ENCODE data around the gene EPB41.
"Not testable (repeated sequence)": the region's sequence is repeated elsewhere in the genome, so short reads cannot be mapped to it uniquely, and the experiment has no call there.

Gene EPB41

DNA sequence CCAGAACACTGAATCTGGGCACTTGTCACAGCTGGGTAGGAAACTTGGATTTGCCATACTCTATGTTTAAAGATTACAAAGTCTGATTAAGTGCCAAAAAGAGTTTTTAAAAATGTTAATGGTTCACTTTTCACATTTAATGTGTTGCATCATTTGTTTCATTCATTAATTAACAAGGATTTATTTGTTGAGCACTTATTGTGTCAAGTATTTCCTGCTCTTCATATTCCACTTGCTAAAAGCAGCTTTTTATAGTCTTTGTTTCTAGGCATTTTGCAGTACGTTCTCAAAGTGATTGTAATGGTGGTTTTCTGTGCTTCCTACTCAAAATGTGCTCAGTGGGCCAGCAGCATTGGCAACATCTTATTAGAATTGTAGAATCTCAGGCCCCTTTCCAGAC, 68.7 kb downstream of the EPB41 start:
- no peak for DNase-seq

DNA sequence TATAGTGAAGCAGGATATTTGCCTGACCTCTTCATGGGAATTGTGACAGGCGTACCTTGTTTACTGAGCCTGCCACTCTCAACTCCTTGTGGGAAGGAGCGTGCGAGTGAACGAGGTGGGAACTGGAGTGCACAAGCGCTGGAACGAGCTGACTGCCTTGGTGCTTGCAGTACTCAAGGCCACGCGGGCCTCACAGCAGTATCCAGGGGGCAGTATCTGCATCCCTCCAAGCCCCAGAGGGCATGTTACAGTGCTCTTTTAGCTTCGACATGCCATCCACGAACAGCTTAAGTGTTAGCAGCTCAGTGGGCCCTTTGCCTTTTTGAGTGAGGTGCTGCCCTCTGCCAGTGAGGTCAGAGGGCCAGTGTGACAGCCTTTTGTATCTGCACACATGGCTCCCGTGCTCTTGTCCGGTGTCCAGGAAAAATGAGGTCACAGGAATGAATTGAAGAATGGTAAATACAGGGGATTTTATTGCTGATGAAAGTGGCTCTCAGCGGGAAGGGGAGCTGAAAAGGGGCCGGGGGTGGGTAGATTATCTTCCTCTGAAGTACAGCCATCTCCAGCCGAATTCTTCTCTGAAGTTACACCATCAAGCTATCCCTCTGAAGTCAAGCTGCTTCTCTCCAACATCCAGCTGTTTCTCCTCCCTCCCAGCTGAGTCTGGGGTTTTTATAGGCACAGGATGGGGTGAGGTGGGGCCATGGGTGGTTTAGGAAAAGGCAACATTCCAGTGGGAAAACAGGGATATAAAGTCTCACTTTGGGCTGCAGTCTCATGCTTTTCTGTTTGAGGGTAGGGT, 69.3 kb downstream of the EPB41 start:
- DNase-seq = no peak

GRCh38 chr1:28984311-28984684, 69.9 kb downstream of the EPB41 start:
- no peak for DNase-seq

GRCh38 chr1:28985427-28985826, 71.1 kb downstream of the EPB41 start:
- DNase-seq = no peak

GRCh38 chr1:28986306-28986910, 72.0 kb downstream of the EPB41 start:
- no peak for DNase-seq

GRCh38 chr1:29002792-29003191, 88.4 kb downstream of the EPB41 start:
- no peak for DNase-seq

DNA sequence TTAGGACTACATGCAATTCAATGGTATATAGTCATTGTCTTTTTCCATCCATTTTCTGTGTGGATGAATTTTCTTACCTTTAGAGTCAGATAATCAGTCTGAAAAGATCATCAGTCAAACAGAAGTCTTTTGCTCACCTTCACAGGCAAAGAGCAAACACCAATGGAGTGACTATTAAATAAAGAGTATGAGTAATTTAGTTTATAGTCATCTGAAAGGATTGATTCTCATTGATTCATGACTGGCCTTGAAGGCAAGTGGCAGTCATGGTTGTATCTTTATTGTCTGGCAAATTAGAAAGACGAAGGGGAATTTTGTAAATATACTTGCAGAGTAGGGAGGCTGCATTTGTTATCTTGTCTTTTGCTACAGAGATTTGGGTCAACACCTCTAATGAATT, 89.9 kb downstream of the EPB41 start:
- no peak for DNase-seq

GRCh38 chr1:29004798-29005197, 90.4 kb downstream of the EPB41 start:
- DNase-seq = no peak

DNA sequence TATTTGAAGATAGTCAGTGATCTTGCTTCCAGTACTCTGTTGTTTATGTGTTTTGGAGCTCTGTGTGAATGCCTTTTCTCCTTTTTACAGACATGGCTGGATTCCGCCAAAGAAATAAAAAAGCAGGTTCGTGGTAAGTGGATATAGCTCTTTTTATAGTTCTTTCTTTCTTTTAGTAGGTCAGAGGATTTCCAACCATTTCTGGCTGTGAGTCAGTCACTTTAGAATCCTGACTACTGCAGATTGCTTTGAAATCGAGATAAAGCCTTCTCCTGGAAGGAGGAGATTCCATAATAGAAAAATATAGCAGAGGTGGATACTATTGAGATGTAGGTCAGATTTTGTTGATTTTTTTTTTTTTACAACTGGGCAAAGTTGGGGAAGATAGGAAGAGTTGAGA, 97.4 kb downstream of the EPB41 start:
- no peak for DNase-seq

DNA sequence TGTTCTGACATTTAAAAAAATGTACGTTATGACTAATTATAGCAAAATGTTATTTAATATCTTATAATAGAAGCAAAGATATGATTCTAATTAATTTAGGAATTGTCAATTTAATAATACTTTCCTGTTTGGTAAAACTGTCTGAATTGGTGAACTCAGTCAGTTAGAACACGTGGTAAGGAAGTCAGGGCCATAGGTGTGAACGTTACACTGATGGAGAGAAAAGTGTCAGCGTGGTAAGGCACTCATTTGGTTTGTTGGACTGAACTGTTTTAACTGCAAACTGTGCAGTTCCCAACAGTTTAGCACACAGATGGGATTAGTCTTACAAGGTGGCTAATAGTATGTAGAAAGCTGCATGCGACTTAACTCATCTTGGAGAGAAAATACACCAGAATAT, 102.9 kb downstream of the EPB41 start:
- DNase-seq = no peak

GRCh38 chr1:29017975-29018712, 103.8 kb downstream of the EPB41 start:
- no peak for DNase-seq

- no peak for DNase-seq
Measured at GRCh38 chr1:29022620-29023019, 108.3 kb downstream of the EPB41 start.

DNA sequence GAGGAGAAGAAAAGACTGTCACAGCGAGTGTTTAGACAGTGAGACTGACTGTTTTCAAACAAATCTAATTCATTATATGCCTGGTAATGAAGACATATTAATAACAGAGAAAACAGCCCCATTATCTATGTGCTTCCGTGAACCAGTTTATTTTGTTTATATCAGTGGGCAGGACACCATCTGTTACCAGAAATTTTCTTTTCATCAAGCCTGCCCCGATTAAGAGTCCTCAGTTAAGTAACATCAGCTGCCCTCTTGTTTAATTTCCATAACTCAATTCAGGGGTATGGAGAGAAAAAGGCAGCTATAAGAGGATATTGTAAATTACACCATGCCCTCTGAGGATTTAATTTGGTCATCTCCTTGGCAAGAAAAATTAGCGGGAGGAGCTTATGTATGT, 115.3 kb downstream of the EPB41 start:
- DNase-seq = no peak

- no peak for DNase-seq
Measured at GRCh38 chr1:29032841-29033240, 118.5 kb downstream of the EPB41 start.

DNA sequence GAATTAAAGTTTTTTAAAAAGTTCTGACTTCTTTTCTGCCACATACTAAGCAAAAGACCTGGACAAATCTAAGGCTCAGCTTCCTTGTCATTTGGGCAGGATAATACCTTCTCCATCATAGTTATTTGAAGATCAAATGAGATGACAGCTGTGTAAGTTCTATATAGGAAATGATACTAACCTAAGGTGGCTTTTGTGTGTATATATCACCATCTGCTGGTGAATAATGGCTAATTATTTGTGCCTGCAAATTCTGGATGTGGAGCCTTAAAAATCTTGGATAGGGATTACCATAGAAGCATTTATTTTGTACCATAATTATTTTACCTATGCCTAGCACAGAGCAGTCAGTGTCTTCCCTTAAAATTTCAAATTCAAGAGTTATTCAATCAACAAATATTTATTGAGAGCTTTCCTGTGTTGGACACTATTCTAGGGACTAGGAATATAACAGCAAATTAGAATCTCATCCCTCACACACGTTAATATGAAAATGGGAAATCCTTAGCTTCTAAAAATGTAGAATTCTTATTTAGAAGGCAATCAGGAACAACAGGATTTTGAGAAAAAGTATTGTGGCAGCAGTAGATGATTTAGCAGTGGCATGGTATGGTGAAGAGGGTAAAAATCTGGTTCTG, 119.6 kb downstream of the EPB41 start:
- DNase-seq = no peak

- no peak for DNase-seq
Measured at GRCh38 chr1:29043274-29043965, 129.1 kb downstream of the EPB41 start.

DNA sequence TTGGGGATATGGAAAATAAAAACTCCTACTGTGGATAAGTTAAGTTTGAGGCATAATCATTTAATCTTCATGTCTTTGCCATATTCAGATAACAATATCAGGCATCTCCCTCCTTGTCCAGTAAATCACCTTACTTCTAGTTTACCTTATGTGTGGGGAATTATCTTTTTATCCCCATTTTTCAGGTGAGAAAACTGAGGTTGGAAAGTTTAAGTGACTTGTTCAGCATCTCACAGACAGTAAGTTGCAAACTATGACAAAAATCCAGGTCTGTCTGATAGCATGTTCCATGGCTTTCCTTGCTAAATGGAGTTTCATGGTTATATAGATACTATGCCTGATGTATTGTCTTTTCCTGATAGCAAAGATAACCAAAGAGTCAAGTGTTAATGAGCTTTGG, 129.6 kb downstream of the EPB41 start:
- DNase-seq = no peak

DNA sequence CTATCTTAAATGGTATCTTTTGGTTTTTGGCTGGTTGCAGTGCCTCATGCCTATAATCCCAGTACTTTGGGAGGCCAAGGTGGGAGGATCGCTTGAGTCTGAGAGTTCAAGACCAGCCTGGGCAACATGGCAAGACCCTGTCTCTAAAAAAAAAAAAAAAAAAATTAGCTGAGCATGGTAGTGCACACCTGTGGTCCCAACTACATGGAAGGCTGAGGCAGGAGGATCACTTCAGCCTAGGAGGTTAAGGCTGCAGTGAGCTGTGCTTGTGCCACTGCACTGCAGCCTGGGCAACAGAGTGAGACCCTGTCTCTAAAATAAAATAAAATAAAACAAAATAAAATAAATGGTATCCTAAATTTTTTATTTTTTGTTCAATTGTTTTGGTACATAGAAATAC, 131.3 kb downstream of the EPB41 start:
- not testable (repeated sequence) for DNase-seq

- no peak for DNase-seq
Measured at GRCh38 chr1:29047142-29047541, 132.8 kb downstream of the EPB41 start.

GRCh38 chr1:29050166-29050565, 135.8 kb downstream of the EPB41 start:
- DNase-seq = no peak

DNA sequence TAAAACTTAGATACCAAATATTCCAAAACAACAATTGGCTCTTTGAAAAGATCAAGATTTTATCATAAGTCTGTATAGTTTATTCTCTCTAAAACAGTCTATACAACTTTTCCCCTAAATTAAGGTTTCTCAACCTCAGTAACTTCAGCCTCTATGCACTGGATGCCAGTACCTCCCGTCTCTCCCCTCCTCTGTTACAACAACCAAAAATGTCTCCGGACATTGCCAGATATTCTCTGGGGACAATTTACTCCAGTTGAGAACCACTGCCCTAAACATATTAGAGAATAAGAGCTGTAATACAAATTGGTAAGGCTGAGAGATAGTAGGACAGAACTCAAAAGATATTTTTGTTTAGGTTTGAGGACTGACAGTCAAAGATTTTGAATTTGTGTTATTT, 137.7 kb downstream of the EPB41 start:
- no peak for DNase-seq

DNA sequence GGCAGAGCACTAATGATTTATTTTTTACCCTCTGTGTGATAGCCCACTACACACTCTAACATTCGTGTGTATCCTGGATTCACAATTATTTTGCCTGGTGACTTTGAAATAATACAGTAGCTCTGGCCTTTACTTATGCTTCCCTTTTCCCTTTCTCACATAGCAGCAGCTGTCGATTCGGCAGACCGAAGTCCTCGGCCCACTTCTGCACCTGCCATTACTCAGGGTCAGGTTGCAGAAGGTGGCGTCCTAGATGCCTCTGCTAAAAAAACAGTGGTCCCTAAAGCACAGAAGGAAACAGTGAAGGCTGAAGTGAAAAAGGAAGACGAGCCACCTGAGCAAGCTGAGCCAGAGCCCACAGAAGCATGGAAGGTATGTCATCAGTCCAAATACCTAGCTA, 138.6 kb downstream of the EPB41 start:
- DNase-seq = no peak

GRCh38 chr1:29055160-29055559, 140.8 kb downstream of the EPB41 start:
- DNase-seq = no peak
